Astrocyte (in vitro differentiated cells and primary cell): ENCODE measurements around the gene PIP4K2A. TPM values are rescaled to one million over a fixed set of nuclear protein-coding genes. Genes with fewer than 3 reads are reported as not detected.

Source experiments
- DNase-seq: peaks from one replicate; pipeline ENCODE4 v3.0.0-alpha.2; 2010; ENCODE audit warnings: low read depth
- FAIRE-seq: peaks from 2 replicates; lab custom pipeline; 2011; peaks lifted over from hg19 to GRCh38; lab: Jason Lieb, UNC
- H2AFZ ChIP-seq: 2 replicates; pipeline ENCODE4 v1.6.0; 2012; ENCODE audit warnings: low read depth, low read length, inconsistent platforms
- H3K27ac ChIP-seq: 2 replicates; pipeline ENCODE4 v1.5.1; 2011; ENCODE audit warnings: low read depth, low read length, inconsistent platforms
- H3K27me3 ChIP-seq: 2 replicates; pipeline ENCODE4 v1.6.0; 2011; ENCODE audit warnings: low read length, inconsistent platforms; ENCODE audit not compliant: insufficient read depth
- H3K36me3 ChIP-seq: 2 replicates; pipeline ENCODE4 v1.5.1; 2011; ENCODE audit warnings: low read length, inconsistent platforms; ENCODE audit not compliant: insufficient read depth
- H3K4me1 ChIP-seq: 2 replicates; pipeline ENCODE4 v1.5.1; 2011; ENCODE audit warnings: low read length, inconsistent platforms; ENCODE audit not compliant: insufficient read depth
- H3K4me2 ChIP-seq: 2 replicates; pipeline ENCODE4 v1.6.0; 2012; ENCODE audit warnings: low read length, inconsistent platforms
- H3K4me3 ChIP-seq: 2 replicates; pipeline ENCODE4 v1.5.1; 2011; ENCODE audit warnings: low read depth, mild to moderate bottlenecking, low read length, inconsistent platforms; ENCODE audit not compliant: insufficient read depth
- H3K79me2 ChIP-seq: 2 replicates; pipeline ENCODE4 v1.6.0; 2012; ENCODE audit warnings: mild to moderate bottlenecking, low read length, inconsistent platforms; ENCODE audit not compliant: insufficient read depth
- H3K9ac ChIP-seq: 2 replicates; pipeline ENCODE4 v1.6.0; 2012; ENCODE audit warnings: mild to moderate bottlenecking, low read length, inconsistent platforms
- H3K9me3 ChIP-seq: 2 replicates; pipeline ENCODE4 v1.5.1; 2012; ENCODE audit warnings: low read depth, mild to moderate bottlenecking, low read length, inconsistent platforms; ENCODE audit not compliant: insufficient read depth
- H4K20me1 ChIP-seq: 2 replicates; pipeline ENCODE4 v1.6.0; 2012; ENCODE audit warnings: low read length, inconsistent platforms; ENCODE audit not compliant: insufficient read depth
- H3K27ac Mint-ChIP-seq: one replicate; pipeline ENCODE4 v1.8.0; 2021; ENCODE audit warnings: mild to moderate bottlenecking, mixed read lengths; ENCODE audit not compliant: unreplicated experiment
- H3K27me3 Mint-ChIP-seq: one replicate; pipeline ENCODE4 v1.8.0; 2021; ENCODE audit warnings: low read depth, mixed read lengths; ENCODE audit not compliant: unreplicated experiment
- H3K36me3 Mint-ChIP-seq: one replicate; pipeline ENCODE4 v1.8.0; 2021; ENCODE audit warnings: low read depth, mixed read lengths; ENCODE audit not compliant: unreplicated experiment
- H3K4me1 Mint-ChIP-seq: one replicate; pipeline ENCODE4 v1.8.0; 2021; ENCODE audit warnings: low read depth, mixed read lengths; ENCODE audit not compliant: unreplicated experiment
- H3K4me3 Mint-ChIP-seq: one replicate; pipeline ENCODE4 v1.8.0; 2021; ENCODE audit warnings: mild to moderate bottlenecking, moderate library complexity, mixed read lengths; ENCODE audit not compliant: unreplicated experiment
- H3K9me3 Mint-ChIP-seq: one replicate; pipeline ENCODE4 v1.8.0; 2021; ENCODE audit warnings: mild to moderate bottlenecking, mixed read lengths; ENCODE audit not compliant: unreplicated experiment
- EZH2 ChIP-seq: IDR thresholded peaks from 2 replicates; pipeline ENCODE4 v1.6.1; 2012; ENCODE audit warnings: mild to moderate bottlenecking, low read length, inconsistent platforms; ENCODE audit not compliant: insufficient read depth
- total RNA-seq: library from RNA; stranded (reverse); gene quantifications from 2 replicates; pipeline ENCODE4 v1.2.1, GENCODE V29; 2021
- TF ChIP-seq, protein P1 (sequence below): IDR thresholded peaks from 2 replicates; pipeline ENCODE4 v1.5.1; 2011; ENCODE audit warnings: low read depth, mild to moderate bottlenecking, inconsistent platforms, low read length, moderate library complexity; ENCODE audit not compliant: insufficient read depth

PIP4K2A gene
- total RNA-seq, 1 donor from 2014 or later, result 36.8 TPM

DNA sequence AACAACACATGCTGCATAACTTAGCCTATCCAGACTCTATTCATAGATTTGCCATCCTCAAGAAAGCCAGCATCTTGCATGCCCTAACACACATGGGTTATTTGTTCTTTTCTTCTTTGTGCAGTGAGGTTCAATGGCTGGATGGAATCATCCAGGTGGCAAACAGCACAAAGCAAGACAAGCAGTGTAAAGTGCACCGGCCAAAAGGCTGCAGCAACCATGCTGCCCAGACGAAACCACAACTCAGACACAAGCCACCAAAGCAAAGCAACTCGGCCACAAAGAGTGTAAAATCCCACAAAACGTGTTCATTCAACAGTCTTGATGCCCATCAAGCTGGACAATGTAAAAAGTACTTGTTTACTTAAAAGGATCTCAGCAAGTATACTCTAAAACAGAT, 76.9 kb downstream of the PIP4K2A start:
- H4K20me1 ChIP-seq, result peaks cover 45% of the 10 kb centered on the region
- no peak overlapping the region for H3K4me3 Mint-ChIP-seq

DNA sequence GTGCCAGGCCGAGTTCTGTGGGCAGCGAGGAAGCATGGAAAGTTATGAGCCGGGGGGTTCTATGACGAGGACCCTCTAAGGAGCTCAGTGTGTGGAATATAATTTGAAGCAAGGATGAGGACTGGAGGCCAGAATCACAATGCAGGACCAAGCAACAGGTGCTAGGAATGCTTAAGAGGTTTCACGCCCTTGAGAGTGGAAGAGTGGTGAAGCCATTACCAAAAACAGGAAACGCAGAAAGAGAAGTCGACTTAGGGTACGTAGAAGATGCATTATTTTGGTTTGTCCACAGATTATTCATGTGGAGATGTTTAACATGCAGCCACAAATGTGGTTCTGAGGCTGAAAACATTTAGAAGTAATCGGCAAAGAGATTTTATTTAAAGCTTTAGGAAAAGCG, 78.7 kb downstream of the PIP4K2A start:
- Histone ChIP-seq H3K36me3 (no peaks in the 10 kb centered on the region), H3K4me3 (no peak overlapping the region), H4K20me1 (peaks cover 40% of the 10 kb centered on the region), H3K27ac (no peak overlapping the region), H2AFZ (no peak overlapping the region), H3K4me2 (no peak overlapping the region), H3K9me3 (no peaks in the 10 kb centered on the region), H3K9ac (no peak overlapping the region), H3K27me3 (no peaks in the 10 kb centered on the region), H3K79me2 (peaks cover 77% of the 10 kb centered on the region), H3K4me1 (no peaks in the 10 kb centered on the region)
- H3K36me3 Mint-ChIP-seq, result peaks cover 2% of the 10 kb centered on the region
- TF ChIP-seq, protein P1, sequence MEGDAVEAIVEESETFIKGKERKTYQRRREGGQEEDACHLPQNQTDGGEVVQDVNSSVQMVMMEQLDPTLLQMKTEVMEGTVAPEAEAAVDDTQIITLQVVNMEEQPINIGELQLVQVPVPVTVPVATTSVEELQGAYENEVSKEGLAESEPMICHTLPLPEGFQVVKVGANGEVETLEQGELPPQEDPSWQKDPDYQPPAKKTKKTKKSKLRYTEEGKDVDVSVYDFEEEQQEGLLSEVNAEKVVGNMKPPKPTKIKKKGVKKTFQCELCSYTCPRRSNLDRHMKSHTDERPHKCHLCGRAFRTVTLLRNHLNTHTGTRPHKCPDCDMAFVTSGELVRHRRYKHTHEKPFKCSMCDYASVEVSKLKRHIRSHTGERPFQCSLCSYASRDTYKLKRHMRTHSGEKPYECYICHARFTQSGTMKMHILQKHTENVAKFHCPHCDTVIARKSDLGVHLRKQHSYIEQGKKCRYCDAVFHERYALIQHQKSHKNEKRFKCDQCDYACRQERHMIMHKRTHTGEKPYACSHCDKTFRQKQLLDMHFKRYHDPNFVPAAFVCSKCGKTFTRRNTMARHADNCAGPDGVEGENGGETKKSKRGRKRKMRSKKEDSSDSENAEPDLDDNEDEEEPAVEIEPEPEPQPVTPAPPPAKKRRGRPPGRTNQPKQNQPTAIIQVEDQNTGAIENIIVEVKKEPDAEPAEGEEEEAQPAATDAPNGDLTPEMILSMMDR, result no peak
- TF ChIP-seq EZH2, result no peak
- H3K9me3 Mint-ChIP-seq, result no peaks in the 10 kb centered on the region
- no peak overlapping the region for H3K4me3 Mint-ChIP-seq
- peaks cover 20% of the 10 kb centered on the region for H3K4me1 Mint-ChIP-seq
- FAIRE-seq (no peak), DNase-seq (no peak)
- no peak overlapping the region for H3K27ac Mint-ChIP-seq
- H3K27me3 Mint-ChIP-seq, result no peaks in the 10 kb centered on the region

More for the DNA sequence above, 76.9 kb downstream of the PIP4K2A start:
- Histone ChIP-seq H3K9ac (no peak overlapping the region), H3K27ac (no peak overlapping the region), H2AFZ (no peak overlapping the region), H3K4me3 (no peak overlapping the region), H3K36me3 (no peaks in the 10 kb centered on the region), H3K9me3 (no peaks in the 10 kb centered on the region), H3K79me2 (peaks cover 78% of the 10 kb centered on the region), H3K4me1 (no peaks in the 10 kb centered on the region), H3K4me2 (no peak overlapping the region), H3K27me3 (no peaks in the 10 kb centered on the region)
- Mint-ChIP-seq H3K4me1 (peaks cover 7% of the 10 kb centered on the region), H3K36me3 (peaks cover 2% of the 10 kb centered on the region), H3K9me3 (no peaks in the 10 kb centered on the region), H3K27me3 (no peaks in the 10 kb centered on the region), H3K27ac (no peak overlapping the region)
- no peak for FAIRE-seq
- TF ChIP-seq, protein P1, result no peak
- no peak for TF ChIP-seq EZH2
- DNase-seq, result no peak

DNA sequence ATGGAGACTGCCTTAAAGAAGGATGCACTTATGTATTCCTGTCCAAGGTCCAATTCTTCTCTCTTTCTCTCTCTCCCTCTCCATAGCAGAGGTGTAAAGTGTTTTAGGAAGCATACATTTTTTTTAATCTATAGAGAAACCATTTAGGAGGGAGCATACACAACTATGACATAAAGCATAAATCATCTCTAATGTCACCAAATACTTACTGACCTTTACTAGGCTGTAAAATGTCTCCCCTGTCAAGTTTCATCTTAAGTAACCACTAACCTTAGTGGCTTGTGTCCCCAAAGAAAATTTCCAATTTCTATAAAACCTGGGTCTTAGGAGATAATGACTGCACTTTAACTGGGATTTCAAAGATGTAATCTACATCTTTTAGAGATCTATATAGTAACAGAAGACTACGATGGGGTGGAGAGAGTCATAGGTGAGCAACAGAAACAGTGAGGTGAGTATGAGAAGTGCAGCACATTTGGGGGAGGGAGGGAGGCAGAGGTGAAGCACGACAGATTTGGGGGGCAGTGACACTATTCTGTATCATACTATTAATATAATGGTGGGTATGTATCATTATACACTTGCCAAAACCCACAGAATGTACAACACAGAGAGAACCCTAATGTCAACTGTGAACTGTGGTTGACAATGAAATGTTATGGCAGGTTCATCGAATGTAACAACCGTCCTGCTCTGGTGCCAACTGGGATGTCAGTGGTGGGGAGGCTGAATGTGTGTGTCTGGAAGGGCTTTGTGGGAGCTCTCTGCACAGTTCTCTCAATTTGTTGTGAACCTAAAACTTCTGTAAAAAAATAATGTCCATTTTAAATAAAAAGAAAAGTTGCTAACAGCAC, 79.5 kb downstream of the PIP4K2A start:
- H3K36me3 ChIP-seq, result no peaks in the 10 kb centered on the region
- TF ChIP-seq, protein P1, result no peak
- TF ChIP-seq EZH2, result no peak
- H3K27me3 ChIP-seq, result no peaks in the 10 kb centered on the region
- FAIRE-seq (no peak), DNase-seq (no peak)
- peaks cover 81% of the 10 kb centered on the region for H3K79me2 ChIP-seq
- peaks cover 7% of the 10 kb centered on the region for H3K4me1 ChIP-seq
- no peak overlapping the region for H3K4me3 ChIP-seq
- peaks cover 2% of the 10 kb centered on the region for H3K36me3 Mint-ChIP-seq
- no peak overlapping the region for H2AFZ ChIP-seq
- H3K4me1 Mint-ChIP-seq, result peaks cover 26% of the 10 kb centered on the region
- no peaks in the 10 kb centered on the region for H3K9me3 Mint-ChIP-seq
- no peaks in the 10 kb centered on the region for H3K27me3 Mint-ChIP-seq
- no peak overlapping the region for H3K4me3 Mint-ChIP-seq
- H3K4me2 ChIP-seq, result no peak overlapping the region
- no peak overlapping the region for H3K27ac Mint-ChIP-seq
- no peak overlapping the region for H3K9ac ChIP-seq
- no peak overlapping the region for H3K27ac ChIP-seq
- no peaks in the 10 kb centered on the region for H3K9me3 ChIP-seq
- peaks cover 35% of the 10 kb centered on the region for H4K20me1 ChIP-seq
